HG03469 (cell line): ENCODE measurements around the gene ELAVL4.

ENCODE experiments used
- ATAC-seq: cut with Tn5 transposase; IDR thresholded peaks from one replicate; pipeline ENCODE4 v1.9.1; 2021; ENCODE audit warnings: mild to moderate bottlenecking, moderate library complexity, moderate number of reproducible peaks; ENCODE audit not compliant: unreplicated experiment

Gene ELAVL4

DNA sequence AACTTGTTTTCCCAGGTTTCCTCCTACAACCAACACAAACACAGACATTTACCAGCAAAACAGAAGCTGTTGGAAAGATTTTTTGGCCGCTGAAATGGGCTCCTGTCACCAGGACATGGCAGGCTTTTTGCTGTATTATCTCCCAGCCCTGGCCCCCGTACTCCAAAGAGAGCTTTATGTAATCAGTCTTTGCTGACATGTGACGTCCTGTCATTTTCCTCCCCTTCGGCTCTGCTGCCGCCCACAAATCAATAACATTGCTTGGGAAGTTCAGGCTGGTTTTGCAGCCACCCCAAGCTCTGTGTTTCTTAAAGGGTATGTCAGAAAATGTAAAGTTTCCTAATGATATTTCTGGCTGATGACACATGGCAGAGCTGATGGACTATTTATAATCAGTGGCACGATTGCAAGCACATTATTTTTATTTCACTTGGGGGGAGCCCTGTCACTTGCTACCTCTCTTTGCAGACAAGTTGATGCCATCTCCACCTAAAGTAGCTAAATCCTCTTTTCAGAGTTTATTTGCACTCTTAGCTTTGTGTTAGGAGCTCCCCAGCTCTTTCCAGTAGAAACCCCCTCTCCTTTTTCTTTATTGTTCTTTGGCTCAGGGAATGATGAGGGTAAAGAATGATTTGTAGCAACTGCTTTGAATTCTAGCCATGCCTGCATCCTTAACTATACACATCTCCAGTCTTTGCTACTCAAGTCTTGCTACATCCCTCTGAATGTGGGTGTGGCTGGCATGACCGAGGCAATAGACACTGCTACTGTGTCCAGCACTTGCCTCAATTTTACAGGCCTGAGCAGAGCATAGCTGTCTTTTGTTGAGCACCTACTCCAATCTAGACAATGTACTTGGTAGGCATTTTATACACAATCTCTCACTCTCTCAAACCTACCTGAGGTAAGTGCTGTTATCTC lies 67.3 kb downstream of the ELAVL4 start:
- ATAC-seq: no peak

DNA sequence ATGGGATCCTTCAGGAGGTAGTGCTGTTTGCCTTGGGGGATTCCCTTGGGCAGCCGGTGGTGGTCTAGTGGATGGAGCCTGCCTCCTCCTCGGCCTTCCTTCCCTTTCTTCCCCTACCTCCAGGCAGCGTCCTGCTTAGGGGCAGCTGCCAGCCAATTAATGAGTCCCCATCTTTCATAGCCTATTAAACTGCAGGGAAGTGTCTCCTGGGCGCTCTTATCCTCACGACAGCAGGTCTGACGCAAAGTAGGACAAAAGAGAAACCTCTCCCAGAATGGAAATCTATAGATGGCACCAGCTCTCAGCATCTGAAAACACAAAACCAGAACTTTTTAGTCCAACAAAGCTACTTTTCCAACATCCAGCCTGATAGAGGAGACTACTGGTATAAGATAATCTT lies 69.3 kb downstream of the ELAVL4 start:
- no peak for ATAC-seq

DNA sequence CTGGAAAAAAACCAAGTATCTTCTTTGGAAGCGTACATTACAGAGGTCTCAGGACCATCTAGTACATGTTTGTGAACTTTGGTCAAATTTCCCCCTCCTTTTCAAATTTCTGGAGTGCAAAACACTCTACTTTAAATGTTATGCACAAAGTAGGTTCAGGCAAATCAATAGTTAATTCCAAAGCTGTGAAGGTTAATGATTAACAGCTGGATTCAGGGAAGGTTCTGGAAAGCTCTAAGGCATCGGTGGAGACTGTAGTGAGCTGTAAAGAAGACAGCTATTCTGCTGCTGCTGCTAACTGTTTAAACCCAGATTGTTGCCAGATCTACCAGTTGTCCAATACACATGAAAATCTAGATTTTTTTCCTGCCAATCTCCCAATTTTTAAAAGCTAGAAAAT lies 70.9 kb downstream of the ELAVL4 start:
- ATAC-seq: no peak

DNA sequence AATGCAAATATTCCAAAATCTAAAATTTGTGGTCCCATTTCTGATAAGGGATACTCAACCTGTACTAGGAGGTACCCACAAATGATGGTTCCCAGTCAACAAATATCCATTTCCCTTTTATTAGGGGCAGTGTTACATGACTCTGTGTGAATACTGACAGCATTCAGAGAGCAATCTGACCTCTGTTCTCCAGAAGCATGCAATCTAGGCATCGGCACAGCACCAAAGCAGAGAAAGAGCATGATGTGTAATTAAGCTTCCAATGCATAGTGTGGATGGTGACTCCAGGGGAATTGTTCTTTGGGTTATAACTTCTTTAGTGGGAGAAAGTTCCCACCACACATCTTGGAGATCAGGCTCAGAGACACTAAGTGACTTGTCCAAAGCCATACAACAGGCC lies 71.6 kb downstream of the ELAVL4 start:
- ATAC-seq: no peak

DNA sequence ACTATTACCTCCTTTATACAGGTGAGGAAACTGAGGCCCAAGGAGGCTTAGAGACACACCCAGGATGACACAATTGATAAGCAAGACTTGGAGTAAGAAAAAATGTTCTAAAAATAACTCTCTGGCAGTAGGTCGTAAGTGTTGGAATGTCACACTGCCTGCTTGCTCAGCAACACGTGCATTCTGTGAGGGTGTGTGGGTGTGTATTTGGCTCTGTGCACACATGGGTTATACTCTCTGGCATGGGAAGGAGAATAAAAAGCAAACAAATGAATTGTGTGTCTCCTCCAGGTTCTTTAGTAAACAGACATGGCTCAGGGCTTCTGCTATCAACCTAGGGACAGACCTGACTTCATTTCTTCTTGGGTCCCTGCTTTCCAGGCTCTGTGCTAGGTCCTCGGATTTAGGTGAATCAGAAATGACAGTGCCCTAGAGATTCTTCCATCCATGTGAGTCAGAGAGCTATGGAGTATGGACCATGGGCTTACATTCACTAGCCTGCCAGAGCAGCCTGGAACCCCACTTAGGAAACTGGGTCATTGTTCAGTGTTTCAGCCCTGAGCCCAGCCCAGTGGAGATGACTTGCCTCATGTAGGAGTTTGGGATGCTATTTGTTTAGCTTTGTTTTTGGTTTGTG lies 72.4 kb downstream of the ELAVL4 start:
- no peak for ATAC-seq

DNA sequence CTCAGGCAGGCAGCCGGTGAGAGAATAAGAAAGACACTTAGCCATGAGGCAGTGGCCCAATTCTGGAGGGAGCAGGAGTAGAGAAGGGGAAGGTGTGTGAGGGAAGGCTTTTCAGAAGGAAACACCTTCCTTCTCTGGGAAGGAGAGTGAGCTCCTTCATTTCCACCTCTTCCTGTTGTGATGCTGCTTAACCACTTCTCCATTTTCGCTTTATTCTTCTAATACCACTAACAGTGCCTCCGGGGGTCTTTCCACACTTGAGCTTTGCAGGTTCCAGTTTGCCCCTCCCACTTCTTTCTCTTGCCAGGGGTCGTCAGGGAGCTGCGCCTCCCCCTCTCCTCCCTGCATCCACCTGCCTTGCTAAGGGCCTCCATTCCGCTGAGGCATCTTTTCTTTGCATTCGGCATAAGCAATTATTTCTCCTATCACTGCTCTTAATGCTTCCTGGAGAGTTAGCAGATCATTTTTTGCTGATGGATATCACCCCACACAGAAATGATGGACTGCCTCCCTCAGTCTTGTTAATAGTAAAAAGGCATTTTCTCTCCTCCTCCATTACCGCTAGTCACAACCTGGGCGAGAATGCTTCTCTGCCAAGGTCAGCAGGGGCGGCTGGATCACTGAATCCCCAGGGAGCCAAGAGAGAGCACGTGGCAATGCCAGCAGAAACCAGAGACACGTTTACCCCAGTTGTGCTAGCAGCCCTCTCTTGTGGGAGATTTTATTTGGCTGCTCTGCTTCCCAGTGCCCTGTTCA lies 74.8 kb downstream of the ELAVL4 start:
- no peak for ATAC-seq

DNA sequence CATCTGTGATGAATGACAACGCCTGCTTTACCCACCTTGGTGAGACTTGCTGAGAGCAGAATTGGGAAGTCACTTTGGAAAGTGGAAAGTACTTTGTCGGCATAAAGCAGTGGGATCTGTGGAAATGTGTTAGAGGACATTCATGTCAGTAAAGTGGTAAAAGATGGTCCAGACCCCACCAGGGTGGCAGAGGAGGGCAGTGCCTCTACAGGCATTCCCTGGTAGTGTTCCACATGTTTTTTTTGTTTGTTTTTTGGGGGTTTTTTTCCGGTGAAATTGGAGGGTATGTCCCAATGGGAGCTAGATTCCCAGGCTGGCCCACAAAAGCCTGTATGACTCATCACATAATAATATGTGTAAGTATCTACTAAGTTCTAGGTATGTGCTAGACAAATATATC lies 80.6 kb downstream of the ELAVL4 start:
- no peak for ATAC-seq

DNA sequence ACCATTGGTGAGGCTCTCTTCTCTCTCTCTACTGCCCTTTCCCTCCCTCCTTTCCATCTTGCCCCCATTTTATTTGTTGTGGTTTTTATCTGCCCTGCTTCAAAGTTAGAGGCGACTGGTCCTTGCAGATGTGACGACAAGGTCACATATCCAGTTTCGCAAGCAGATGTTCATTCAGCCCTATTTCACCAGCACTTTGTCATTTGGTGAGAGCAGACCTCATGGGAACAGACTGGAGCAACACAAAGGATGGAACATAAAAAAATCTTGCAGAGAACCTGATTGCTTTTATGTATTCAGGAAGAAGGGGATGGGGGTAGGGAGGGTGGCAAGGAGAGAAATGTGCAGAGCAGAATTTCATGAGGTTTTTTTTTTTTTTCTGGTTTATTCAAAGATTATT lies 84.3 kb downstream of the ELAVL4 start:
- ATAC-seq: no peak

DNA sequence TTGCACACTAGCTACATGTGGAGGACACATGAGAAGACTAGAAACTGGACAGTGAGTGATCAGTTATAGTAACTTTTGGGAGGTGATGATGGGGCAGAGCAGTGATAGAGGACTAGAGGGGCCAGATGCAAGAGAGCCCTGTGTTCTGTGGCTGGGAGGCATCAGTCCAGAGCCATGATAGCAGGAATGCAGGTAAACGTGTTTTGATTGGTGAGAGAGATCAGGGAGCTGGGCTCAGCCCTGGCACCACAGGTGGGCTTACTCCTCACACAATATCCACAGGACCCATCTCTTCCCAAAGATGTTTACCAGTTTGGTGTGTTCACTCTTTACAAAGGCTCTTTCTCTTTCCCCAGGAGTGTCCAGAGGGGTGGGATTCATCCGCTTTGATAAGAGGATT lies 86.5 kb downstream of the ELAVL4 start:
- ATAC-seq: no peak

DNA sequence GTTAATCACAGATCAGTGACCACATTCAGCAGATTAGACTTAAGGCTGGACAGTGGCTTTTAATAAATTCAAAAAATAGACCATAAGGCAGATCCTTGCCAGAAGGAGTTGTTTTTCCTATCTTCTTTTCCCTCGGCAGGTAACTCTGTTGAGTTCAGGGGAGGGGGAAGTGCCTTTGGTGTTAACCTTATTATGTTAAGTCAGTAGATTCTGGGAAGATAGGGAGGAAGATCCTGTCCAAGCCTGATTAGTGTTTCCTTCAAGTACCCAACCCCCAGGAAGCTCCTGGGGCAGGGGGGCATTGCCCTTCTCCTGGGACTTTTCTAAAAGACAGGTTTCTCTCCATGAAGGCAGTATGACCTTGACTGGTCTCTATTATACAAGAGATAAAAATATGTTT lies 87.4 kb downstream of the ELAVL4 start:
- ATAC-seq: no peak

DNA sequence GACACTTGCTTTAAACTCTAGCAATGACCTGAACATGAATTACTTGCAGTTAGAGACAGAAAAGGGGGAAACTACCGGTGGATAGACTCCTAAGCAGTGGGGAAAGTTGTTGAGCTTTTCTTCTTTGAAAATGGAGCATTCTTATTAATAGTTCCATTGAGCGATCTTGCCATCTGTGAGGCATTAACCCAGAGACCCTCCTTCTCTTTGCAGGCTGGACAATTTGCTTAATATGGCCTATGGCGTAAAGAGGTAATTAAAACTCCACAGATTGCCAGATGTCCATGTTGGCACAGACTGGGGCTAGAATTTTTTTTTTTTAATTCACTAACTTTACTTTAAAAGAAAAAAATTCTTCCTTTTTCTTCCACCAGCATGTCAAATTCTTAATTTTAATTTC lies 88.5 kb downstream of the ELAVL4 start:
- no peak for ATAC-seq

DNA sequence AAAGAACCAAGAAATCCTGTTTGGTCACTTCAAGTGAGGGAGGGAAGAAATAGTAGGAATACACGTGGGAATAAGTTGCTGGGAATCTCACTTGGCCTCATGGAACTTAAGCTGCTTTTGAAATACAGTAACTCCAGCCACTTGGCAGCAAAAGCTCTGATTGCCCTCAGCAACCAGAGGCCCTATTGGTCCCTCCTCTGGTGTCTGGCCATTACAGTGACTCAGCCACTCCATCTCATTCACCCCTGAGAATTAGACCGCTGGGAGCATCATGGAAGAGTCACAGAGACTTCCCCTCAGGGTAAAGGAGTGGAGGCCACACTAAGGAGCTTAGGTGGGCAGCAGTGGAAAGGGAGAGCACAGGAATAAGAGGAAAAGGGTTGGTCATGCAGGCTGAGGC lies 99.6 kb downstream of the ELAVL4 start:
- ATAC-seq: no peak

DNA sequence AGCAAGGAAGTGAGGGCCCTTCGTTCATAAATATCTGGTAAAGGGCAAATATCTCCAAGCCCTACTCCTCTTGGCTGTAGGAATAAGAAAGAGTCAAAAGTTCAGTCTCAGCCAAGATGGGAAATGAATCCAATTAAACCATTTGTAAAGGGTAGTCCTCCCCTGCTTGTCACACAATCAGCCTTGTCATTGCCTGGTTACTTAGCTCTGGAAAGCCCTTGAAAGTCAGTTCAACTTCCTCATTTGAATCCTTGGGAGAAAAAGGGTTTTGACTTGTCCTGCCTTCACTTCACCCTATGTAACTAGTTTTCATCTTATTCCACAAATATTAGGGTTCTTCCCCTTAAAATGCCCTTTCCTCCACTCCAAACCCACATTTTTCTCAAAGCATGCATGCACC lies 100.0 kb downstream of the ELAVL4 start:
- no peak for ATAC-seq

DNA sequence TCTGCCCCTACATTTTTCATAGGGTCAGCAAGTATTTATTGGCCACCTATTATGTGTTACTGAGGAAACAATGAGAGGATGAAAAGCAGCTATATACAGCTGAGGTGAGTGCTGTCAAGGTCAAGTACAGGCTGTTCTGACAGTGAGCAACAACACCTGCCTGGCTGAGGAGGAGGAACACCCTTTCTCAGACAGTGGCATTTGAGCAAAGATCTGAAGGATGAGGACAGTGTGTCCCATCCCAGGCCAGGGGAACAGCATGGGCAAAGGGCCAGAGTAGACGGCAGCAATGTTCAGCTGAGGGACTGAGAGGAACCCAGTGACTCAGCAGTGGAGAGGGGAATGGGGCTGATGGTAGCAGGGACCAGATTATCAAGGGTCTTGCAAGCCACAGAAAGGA lies 101.0 kb downstream of the ELAVL4 start:
- no peak for ATAC-seq

DNA sequence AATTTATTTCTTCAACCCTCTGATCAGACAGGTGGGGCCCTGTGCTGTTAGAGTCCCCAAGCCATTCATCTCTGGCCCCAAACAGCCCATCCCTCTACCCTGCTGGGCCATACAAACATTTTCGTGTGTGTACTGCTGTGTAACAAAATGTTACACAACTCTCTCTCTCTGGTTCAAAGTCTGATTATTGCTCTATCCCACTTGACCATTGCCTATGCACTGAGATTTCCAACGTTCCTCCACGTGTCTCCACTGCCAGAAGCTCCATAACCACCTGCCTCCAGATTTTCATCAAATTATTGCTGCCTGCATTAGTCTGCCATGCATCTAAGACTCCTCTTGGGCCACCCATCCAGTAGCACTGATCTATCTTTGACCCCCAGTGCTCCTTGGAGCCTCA lies 104.8 kb downstream of the ELAVL4 start:
- ATAC-seq: no peak

DNA sequence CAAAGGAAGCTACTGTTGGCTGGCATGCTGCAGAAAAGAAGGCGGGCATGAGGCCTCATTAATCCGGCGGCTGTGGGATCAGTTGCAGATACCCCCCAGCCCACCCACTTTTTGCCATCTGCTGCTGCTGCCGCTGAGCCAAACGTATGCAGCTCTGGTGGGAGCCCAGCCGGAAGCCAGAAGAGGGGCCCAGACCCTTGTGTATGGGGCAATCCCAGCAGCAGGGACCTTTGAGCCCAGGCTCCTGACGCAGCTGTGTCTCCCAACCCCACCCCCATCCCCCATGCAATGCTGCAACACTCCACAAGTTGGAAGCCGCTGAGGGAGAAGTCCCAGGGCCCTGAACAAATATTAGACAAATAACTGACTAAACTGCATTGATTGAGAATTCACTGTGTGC lies 106.0 kb downstream of the ELAVL4 start:
- ATAC-seq: no peak

DNA sequence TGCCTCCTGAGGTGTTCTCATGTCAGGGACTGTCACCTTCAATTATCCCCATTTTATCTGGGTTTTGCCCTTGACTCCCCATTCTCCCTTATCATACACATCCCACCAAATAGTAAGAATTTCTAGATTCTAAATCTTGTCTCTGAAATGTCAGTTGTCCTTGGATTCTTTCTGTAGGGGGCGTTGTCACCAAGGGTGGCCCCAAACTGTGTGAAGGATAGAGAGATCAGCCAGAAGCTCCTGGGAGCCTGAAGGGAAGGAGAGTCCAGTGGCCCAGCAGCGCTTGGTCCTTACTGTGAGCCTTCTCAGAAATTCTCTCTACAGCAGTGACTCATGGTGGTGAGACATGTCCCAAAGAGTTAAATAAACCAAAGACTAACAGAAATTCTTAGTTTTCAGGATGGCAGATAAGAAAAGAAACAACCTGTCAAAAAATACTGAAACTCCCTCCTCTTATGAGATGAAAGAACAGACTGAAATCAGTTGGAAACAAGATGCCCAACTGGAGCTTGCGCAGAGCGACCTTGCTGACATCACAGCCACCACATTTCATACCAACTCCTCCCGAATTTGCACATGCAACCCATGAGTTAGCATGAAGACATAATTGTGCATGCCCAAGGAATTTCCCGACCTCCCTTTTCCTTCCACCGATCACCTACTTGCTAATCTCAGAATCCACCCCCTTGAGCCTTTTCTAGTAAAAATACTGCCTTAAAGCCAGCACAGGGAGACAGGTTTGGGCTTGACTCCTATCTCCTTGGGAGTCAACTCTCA lies 109.8 kb downstream of the ELAVL4 start:
- ATAC-seq: no peak

DNA sequence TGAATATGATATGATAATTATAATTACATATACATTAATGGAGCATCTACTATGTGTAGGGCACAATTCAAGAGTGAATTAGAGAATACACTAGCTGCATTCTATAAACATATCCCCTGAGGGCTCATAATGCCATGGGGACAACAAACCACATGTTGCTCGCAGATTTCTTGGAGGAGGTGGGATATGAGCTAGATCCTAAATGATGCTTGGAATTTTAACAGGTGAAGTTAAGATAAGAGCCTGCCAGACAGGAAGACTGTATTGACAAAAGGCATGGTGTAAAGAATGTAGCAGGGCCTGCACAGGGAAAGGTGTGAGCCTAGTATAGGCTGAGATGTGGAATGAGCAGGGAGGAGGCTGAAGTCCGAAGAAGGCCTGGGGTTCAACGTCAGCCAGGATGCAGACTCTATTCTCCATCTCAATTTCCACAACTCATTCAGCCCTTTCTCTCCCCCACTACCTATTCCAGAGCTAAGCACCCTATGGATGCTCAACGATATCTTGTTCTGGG lies 120.2 kb downstream of the ELAVL4 start:
- ATAC-seq: no peak

DNA sequence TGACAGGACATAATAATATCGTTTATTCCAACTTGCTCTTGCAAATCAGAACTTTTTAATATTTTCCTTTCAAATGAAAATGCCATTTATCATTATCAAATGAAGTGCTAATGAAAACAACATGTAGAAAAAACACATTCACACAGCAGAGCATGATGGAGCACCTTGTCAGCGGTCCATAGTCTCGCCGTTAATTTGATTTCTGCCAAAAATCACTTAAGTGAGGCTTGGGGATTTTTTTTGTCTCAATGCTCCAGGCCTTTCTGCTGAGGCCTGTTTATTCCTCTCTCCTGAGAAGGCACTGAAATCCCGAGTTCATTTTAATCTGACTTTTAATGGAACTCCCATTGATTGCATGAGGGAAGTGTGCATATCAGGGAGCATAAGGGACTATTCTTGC lies 122.5 kb downstream of the ELAVL4 start:
- no peak for ATAC-seq

DNA sequence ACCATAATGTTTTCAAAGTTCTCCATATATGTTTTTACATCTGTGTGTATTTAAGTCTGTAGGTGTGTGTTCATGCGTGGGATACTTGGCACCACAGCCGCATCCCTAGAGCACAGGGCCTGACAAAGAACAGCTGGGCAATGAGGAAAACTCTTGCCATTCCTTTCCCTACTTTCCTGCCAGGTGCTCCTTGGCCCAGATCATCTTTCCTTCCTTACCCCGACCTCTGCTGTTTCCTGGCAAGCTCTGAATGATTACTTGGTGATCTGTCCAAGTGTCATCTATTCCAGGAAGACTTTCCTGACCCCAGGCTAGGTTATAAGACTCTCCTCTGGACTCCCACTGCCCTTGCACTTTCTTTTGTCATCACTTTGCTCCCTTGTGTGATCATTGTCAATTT lies 123.6 kb downstream of the ELAVL4 start:
- ATAC-seq: no peak

DNA sequence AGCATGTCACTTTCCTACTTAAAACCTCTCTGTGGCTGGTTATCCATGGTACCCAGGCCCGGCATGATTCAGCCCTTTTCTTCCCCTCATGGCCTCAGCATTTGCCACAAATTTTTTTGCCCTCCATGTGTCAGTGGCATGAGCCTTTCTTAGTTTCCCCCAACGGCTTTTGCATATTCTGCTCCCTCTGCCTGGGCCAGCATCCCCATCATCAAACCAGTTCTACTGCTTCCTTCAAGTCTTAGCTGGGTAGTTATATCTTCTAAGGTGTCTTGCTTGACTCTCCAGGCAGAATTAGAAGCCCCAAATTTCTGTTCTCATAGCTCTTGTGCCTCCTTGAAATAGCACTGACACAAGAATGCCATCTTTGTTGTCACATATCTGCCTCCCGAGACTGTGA lies 127.9 kb downstream of the ELAVL4 start:
- ATAC-seq: no peak
